COLO668 (cell line): ENCODE data around the gene FAXDC2.
"Not testable (repeated sequence)": the region's sequence is repeated elsewhere in the genome, so short reads cannot be mapped to it uniquely, and the experiment has no call there.

Experiments
- DNase-seq: peaks from one replicate; lab custom pipeline; 2025; ENCODE audit not compliant: unreplicated experiment; lab: John Stamatoyannopoulos, UW

The FAXDC2 gene

DNA sequence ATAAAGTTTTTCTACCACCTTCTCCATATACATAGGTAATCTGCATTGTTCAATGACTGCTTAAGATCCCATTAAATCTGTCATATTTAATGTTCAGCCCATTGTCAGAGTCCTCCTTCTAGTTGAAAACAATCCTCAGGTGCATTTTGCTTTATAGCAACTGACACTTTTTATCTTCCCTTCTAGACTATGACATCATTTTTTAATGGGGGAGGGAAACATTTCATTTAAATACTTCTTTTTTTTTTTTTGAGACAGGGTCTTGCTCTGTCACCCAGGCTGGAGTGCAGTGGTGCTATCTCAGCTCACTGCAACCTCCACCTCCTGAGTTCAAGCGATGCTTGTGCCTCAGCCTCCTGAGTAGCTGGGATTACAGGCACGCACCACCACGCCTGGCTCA is 17.6 kb downstream of the FAXDC2 start:
- not testable (repeated sequence) for DNase-seq

DNA sequence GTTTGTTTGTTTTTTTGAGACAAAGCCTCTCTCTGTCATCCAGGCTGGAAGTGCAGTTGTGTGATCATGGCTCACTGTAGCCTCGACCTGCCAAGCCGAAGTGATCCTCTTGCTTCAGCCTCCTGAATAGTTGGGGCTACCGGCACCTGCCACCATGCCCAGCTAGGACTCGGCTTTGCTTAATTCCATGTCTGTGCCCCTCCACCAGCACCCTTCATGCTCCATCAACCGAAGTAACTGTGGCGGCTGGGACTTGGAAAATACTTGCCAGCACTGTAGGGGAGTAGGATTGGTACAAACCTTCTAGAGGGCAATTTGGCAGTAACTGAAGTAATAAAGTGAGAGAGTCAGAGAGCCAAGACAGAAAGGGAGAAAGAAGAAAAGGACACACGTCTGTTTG is 19.0 kb downstream of the FAXDC2 start:
- DNase-seq, result no peak

DNA sequence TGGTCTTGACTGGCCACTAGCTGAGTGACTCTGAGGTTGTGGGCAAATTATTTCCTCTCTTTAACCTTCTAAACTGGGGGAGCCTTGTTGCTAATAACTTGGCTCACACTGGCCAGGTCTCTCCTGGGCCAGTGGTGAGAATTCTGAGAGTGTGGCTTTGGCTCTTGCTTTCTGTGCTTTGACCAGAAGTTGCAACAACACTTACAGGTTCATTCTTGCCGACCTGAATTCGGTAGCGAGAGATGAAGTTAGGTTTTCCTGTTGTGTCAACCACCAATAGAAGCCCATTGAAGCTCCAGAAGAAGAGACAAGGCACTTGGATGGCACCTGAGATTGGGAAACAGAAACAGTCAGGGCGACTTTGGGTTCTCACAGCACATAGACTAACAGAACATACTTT is 19.8 kb downstream of the FAXDC2 start:
- DNase-seq, result no peak

DNA sequence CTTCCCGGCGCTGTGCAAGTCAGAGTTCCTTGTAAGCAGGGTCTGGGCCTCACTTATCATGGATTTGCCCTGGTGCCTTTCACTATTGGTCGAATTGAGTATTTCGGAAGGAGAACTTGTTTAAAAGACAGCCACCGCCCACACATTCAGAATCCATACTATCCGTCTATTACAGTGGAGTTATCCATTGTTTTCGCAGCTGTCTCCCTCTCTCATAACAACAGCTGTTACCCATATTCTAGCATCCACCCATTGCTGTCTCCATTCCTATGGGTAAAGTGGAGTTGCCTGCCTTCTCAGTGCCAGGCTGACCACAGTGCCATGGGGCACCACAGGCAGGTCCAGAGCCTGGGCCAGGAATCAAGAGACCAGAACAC is 20.2 kb downstream of the FAXDC2 start:
- DNase-seq, result peak; percentile 46

DNA sequence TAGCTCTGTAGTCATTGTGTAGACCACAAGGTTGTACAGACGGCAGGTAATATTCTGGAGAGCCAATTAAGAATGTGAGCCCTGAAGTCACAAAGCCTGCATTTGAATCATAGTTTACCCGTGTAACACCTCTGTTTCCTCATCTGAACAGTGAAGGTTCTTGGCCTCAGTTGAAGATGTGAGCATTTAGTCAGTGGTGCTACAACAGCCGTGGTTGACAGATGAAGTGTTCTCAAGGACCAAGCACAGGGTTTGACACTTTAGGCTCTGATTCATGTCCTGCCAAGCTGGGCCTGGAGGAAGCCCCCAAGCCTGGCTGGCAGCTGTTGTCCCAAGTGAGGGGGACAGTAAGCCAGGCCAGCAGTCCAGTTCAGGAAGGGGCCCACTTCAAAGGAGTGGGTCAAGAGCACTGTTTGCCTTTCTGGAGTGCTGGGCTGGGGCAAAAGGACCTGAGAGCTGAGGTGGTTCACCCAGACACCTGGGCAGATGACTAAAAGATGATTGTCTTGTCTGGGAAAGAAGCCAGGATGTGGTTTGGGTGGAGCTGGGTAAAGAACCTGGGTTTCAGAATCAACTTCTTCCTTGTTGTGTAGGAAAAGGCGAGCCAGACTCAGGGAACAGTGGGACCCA is 20.7 kb downstream of the FAXDC2 start:
- DNase-seq, result peak; percentile 46

DNA sequence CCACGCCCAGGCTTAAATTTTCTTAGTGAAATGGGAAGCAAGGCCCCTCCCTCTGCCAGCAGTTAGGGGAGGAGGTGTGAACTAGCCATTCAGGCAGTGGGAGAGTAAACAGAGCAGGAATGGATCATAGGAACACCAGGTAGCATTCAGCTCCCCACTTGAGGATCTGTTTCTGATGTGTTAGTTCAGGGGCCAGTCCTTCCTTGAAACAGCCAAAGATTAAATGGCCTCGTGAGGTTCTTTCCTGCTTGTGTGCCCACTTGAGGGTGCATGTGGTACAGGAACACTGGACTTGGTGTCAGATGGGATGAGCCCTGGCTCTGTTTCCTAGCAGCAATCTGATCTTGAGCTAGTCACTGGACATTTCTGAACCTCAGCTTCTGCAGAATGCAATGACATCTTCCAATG is 21.2 kb downstream of the FAXDC2 start:
- peak; percentile 15 for DNase-seq

DNA sequence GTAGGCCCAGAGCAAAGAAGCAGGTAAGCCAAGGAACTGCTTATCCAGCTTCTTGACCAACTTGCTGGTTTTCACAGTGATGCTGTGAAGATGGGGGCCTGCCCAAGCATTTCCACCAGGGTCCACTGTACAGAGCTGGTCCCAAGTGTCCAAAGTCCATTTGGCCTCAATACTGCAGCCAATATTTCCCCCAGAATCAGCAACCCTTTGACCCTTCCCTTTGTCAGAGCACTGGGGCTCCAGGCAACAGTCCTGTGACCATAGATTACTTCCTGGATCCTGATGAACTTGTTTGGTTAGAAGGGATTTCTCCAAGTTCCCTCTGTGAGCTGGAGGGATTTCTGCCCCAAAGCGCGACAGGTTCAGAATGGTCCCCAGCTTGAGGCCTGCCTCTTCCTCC is 26.3 kb downstream of the FAXDC2 start:
- no peak for DNase-seq

DNA sequence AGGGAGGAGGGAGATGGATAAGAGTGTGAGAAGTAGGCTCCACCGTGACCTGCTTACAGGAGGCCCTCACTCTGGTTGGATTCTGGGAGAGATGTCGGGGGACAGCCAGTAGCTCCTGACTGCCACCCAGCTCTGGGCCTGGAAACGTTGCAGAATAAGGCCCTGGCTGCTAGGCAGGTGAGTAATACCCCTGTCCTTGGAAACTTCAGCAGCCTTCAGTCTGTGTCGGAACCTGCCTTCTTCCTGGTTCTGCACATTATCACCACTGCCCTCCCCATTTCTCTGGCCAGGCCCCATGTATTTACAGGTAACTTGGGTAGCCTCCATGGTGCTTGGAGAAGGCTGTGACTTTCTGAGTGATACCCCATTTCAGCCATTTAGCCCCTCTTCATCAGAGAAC is 26.8 kb downstream of the FAXDC2 start:
- no peak for DNase-seq

DNA sequence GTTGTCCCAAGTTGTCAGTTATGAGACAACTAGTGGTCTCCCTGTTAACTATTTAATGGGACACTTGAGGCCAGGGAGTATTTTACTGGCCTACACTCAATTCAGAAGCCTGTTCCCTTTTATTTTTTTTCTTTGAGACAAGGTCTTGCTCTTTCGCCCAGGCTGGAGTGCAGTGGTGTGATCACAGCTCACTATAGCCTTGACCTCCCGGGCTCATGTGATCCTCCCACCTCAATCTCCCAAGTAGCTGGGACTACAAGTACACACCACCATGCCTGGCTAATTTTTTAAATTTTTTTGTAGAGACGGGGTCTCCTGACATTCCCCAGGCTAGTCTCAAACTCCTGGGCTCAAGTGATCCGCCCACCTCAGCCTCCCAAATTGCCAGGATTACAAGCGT is 27.5 kb downstream of the FAXDC2 start:
- not testable (repeated sequence) for DNase-seq

DNA sequence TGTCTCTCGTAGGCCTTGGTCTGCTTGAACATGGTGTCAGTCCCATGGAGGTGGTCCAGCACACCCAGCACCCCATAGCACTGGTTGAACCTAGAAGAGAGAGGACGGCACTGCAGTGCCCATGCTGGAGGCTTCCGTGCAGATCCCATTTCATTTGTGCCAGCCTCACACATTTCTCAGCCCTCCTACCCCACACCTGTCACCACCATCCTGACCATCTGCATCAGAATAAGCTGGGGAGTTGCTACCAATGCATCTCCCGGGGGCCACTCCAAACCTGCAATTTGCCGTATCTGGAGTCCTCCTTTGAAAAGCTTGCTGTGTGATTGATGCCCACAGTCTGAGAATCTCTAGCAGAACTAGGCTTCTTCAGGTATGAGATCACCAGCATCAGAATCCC is 30.0 kb downstream of the FAXDC2 start:
- no peak for DNase-seq

DNA sequence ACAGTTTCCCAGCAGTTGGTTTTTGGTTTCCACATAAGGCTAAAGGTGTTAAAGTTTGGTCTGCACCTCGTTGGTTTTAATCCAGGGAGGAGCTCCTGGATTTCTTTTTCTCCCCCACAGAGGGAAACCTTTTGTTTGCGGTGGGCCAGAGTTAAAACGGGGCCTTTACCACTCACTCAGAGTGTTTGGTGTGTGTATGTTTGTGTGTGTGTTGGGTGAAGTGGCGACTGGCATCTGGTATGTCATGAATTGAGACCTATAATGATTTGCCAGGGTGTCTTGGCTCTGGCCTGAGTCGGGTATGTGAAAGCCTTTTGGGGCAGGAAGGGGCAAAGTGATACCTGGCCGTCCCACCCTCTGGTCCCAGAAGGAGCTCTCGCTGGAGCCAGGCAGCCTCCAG is 30.9 kb downstream of the FAXDC2 start:
- DNase-seq, result no peak

DNA sequence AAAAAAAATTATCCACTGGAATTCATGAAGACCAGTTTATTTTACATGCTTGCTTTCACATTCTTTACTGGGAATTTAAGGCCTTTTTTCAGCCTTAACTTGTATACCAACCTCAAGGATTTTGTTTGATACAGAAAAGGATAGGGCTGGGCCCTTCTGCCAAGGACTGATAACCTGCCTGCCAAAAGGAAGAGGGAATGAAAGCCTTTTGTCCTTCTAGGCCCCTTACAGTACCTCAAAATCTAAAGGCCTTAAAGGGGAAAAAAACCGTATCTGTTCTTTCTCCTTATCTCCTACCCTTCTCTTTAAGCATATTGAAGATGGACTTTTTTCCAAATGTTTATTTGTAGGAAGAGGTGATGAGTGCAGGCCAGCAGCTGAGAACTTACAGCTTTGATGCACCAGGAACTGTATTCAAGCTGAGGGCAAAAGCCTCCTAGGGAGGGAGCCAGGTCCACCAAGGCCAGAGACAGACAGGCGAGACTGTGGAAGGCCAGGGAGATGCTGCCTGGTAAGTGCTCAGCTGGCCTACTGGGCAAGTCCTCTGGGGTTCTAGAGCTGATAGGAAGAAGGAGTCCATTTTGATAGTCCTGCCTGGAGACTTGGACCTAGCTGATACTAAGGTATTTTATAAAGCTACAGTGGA is 31.8 kb downstream of the FAXDC2 start:
- no peak for DNase-seq

DNA sequence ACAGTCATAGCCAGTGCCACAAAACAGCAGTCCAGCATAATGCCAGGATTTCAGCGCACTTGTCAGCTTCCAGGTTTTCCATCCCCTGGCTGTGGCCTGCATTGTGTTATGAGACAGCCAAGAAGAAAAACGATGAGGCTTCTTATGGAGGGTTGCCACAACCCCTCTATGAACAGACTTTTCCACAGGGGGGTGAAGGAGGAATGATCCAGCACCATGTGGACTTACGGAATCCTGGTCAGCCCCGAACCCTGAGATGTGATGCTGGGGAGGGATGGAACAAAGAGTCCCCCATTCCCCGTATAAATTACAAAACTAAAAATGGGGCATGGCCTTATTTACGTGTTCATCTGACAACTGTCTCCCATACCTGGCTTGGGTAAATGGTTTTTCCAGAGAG is 32.6 kb downstream of the FAXDC2 start:
- no peak for DNase-seq

DNA sequence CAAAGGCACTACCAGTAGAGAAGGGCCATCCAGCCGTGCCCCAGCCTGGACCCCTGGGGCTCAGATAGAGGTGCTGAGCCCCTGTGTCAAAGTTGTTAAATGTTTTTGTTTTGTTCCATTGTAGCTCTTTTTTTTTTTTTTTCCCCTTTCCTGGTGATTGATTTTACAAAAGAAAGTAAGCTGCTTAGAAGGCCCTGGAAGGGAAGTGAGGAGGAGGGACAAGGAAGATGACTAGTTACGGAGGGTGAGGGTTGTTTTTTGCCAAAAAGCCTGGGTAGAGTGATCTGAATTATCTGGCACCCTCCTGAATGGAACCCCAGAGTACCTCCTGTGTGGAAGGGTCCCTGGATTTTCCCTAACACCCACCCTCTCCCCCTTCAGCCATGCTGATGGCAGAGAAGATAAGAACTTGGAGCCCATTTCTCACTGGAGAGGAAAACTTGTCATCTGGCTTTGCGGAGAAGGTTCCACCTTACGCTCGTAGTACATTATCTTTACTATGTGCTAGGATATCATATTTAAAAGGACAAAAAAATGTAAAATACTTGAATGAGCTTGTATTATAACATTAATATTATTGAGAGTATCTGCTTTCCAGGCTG is 33.4 kb downstream of the FAXDC2 start:
- DNase-seq, result no peak

DNA sequence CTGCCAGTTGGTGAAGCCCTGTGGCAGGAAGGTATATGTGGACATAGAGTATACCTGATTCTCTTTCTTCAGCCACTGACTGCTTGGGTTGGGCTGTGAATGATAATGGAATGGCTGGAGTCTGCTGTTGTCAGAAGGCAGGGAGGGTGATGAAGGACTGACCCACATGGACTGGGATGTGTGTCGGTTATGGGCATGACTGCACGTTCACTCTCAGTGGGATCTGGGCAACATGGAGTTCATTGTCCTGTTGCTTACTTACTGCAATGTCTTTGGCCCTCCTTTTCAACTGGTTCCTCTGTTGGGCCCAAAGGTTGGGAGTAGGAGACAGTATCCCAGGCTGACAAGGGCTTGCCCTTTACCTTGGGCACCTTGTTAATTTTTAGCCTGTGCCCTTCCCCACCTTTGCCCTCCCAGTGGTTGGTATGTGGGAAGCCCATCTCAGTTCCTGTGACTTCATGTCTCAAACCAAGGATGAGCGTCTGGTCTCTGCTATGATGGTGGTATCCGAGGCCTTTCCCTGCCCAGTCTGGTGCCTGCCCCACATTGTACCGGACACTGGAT is 34.6 kb downstream of the FAXDC2 start:
- DNase-seq, result no peak

DNA sequence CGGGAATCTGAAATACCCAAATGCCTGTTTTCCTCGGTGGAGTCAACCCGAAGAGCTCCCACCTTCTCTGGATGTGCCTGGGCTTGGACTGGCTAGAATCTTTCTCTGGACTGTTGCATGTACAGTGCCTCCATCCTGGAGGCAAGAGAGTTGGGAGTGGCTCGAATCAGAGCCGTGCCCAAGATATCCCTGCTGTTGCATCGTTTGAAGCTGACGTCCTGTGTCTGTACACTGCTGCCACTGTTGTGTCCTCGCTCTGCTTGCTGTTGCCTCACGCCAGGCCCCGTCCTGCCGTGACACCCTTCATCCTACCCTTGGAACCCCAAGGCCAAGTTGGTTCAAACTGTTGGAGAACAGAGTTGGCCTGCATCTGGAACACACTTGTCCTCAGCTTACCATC is 35.4 kb downstream of the FAXDC2 start:
- DNase-seq, result no peak

DNA sequence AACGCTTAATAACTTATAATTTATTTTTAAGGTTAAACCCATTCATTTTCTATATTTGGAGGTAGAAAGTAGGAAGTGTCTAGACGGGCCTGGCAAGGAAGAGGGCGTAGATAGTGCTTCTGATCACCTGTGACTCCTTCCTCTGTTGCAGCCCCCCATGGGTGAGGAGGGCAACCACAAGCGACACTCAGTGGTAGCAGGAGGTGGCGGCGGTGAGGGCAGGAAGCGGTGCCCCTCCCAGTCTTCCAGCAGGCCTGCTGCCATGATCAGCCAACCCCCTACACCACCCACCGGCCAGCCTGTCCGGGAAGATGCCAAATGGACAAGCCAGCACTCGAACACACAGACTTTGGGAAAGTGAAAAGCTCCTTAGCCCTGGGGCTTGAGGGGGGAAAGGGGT is 36.7 kb downstream of the FAXDC2 start:
- no peak for DNase-seq

DNA sequence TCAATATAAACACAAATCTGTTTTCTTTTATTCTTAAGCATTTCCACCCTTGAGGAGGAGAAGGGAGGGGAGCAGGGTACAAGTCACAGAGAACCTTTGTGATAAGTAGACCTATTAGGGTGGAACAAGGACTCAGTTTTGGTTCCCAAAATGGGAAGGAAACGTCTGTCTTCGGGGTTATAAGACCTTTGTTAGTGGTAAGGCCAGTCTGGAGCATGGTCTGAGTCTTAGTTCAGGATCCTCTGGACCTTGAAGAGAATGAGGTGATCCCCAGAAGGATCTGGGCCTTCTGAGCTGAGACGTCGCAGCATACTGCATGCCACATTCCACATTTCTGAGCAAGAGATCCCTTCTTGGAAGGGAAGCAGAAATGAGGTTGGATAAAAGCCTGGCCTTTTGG is 37.2 kb downstream of the FAXDC2 start:
- no peak for DNase-seq

DNA sequence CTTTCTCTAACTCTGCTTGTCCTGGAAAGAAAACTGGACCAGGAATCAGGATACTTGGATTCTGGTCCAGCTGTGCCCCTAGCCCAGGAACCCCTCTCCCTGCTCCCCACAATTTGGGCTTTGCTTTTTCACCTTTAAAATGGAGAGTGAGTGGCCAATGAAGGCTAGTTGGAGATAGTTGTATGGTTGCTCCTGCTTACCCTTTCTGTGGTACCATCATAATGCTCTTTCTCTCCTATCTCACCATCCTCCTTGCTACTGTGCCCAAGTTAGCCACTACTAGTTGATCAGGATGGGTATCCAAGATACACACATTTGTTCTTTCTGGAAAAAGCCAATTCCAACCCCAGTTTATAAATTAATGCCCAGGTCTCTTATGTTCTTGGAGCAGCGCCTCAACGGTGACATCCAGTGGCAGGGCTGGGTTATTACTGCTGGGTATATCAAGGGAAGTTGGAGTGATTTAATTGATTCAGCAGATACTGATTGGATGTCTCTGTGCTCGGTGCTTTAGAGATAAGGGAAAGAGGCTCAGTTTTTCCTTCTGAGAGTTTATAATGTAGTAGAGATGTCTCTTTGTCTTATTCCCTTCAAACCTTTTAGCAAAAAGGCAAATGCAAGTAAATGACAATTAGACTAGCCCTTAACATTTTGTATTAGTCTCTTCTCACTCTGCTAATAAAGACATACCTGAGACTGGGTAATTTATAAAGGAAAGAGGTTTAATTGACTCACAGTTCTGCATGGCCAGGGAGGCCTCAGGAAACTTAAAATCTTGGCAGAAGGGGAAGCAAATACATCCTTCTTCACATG is 38.5 kb downstream of the FAXDC2 start:
- peak; percentile 42 for DNase-seq

DNA sequence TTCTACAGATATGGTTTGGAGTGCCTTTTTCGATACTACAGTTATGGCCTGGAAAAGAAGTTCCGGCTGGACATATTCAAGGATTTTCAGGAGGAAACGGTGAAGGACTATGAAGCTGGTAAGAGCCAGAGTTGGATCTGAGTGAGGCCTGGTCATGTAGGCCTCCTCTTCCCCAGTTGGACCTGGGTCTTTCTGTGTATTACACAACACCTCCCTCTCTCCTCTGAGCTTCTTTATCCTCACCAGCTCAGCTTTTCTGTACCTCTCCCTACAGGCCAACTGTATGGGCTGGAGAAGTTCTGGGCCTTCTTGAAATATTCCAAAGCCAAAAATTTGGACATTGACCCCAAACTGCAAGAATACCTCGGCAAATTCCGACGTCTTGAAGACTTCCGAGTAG is 39.2 kb downstream of the FAXDC2 start:
- no peak for DNase-seq

DNA sequence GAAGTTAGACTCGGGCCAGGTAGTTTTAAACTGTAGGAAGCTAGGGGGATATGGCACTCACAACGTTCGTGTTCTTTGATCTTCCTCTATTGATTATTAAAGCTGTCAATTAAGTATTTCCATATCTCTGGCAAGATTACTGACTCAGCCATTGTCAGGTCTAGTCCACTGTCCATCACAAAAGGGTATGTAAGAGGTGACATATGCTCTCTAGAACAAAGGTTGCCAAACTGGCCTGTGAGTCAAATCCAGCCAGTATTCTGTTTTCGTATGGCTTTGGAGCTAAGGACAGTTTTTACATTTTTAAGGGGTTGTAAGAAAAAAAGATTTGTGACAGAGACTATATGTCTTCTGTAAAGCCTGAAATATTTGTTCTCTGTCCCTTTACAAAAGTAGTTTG is 44.2 kb downstream of the FAXDC2 start:
- DNase-seq, result no peak

DNA sequence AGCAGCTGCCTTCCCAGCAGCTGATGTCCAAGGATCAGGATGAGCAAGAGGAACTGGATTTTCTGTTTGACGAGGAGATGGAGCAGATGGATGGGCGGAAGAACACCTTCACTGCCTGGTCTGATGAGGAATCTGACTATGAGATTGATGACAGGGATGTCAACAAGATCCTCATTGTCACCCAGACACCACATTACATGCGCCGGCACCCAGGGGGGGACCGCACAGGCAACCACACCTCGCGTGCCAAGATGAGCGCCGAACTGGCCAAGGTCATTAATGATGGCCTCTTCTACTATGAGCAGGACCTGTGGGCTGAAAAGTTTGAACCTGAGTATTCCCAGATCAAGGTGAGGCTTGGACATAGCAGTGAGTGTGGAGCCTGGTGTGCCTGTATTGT is 48.4 kb downstream of the FAXDC2 start:
- no peak for DNase-seq
